Hepatic stellate cell (primary cell): ENCODE results near the gene CPA4.

ENCODE experiments used
- DNase-seq: peaks from one replicate; pipeline ENCODE4 v3.0.0; 2011; ENCODE audit warnings: low spot score

The CPA4 gene

DNA sequence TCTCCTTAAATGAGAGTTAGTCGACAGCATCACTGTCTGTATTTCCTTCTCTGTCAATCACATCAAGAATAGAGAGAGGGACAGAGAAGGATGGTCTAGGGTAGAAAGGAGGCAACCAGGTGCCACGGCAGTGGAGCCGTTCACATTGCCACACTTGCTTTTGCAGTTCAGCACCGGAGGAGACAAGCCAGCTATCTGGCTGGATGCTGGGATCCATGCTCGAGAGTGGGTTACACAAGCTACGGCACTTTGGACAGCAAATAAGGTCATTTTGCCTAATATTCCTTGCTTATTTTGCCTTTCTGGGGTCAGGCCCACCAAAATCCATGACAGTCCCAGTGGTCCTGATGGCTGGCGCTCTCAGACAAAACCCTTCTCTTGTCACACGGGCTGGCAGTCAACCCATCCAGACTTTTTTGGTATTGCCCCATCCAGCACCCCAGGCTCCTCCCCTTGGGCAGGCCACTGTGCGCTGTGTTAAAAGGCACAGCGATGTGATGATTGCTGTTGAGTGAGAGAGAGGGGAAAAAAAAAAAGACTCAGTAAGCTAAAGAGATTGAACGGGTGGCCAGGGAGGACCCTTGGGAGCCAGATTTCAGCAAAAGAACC, 17.9 kb upstream of the CPA4 start:
- DNase-seq, result no peak

DNA sequence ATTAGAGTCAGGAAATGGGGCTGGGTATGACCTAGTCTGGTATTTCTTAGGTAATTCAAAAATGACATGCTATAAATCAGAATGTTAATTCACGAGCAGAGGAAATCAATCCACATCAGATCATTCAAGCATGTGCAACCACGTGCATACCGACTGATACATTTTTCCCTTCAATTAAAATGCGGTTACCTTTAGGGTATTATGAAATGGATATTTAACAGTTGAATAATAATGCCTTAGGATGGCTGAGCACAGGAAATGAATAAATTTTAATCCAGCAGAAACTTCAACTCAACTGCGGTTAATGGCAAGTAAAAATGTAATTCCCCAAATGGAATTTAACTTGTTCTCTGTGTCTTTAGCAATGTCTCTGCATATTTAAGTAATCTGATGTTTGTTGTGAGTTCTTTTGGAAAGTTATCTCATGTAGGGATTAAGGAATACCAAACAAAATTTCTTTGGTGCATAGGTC, 17.1 kb upstream of the CPA4 start:
- DNase-seq, result no peak

DNA sequence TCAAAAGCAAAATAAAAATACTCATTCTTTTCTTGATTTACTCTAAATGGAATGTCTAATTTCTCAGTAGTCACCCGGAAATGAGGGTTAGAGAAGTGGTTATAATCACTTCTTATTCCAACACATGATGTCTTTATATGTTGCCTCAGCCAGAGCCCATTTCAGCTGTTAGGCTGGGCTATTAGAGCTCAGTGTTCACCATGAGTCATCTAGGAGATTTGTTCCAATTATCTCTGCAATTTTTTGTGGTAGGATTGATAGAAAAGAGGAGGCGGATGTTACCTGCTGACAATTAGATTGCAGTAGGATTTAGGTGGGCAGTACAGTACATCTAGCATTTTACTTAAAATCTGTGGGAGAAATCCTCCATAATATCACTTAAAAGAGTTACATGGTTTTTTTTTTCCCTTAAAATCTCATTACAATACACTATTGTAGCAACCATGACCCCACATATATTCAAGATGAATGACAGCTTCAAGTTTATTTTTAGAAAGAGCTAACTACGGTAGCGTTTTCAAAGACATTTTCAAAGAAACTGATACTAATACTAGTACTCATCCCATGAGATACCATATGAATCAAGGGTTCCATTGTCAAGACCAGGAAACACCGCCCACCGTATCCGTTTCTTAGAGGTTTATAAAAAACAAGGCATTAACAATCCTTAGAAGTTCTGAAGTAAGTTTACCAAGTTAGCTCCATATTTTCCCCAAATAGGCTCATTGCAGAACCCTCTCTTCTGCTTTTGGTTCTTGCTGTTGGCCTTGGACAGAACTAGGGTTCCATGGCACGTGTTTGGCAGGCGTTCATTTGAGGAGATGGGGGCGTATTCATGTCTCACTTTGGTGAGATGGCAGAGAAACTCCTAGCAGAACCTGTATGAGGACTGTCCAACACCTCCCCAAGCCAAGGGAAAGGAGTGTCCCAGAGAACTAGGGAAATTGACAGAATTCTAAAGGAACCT, 15.9 kb upstream of the CPA4 start:
- DNase-seq, result peak; percentile 42

DNA sequence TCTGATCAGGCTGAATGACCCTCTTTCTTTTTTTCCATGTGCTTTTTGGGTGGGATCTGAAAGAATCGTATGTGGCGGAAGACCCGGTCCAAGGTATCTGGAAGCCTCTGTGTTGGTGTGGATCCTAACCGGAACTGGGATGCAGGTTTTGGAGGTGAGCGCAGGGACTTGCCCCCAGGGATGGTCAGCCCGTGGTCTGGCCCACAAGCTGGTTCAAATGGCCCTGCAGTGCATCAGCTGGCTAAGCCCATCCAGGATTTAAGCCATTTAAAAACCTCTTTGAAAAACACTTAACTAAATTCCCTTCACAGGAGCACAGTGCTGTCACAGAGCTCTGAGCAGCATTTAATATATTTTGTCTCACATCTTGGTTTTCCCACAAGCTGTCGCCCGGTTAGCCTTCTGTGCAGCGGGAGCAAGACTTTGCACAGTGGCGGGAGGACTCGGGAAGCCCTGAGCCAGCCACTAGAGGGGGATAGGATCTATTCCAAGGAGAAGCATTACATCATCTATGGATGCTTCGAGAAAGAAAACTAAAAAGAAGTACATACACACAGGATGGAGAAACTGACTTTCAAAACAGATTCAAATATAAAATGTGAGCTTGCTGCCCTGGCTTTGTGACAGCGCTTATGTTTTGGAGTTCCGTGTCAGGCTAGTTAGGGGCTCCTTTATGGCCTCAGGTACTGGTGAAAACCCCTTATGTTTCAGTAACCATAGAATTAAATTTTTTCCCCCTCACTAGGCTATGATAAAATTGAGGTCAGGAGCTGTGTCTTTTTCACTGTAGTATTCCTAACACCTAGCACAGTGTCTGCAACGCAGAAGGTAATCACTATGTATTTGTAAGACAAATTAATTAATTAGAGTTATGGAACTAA, 15.0 kb upstream of the CPA4 start:
- peak; percentile 72 for DNase-seq

DNA sequence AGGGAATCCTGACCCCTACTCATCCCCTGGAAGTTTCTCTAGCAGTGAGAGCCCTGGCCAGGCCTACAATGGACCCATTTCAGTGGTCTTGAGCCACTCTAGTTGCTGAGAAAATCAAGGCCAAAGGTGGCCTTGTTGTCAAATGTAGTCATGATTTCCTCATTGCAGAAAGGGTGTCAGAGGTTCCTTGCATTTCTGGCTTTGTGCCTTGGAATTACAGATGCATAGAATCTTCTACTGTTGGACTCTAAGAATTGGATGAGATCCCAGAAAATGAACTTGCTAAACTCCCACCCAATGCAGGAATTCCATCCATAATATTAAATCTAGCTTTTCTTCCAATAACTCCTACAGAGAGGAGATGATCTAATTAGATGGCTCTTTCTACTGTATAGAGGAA, 14.1 kb upstream of the CPA4 start:
- DNase-seq, result peak; percentile 35

DNA sequence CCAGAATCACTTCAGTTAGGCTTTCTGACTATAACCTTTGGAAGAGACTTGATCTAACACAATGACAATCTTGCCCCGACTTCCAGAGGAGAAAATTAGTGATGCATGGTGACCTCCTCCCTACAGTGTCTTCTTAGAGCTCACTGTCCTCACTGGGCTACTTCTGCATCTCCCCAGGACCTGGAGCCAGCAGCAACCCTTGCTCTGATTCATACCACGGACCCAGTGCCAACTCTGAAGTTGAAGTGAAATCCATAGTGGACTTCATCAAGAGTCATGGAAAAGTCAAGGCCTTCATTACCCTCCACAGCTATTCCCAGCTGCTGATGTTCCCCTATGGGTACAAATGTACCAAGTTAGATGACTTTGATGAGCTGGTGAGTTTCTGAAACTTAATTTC, 13.7 kb upstream of the CPA4 start:
- DNase-seq, result no peak

DNA sequence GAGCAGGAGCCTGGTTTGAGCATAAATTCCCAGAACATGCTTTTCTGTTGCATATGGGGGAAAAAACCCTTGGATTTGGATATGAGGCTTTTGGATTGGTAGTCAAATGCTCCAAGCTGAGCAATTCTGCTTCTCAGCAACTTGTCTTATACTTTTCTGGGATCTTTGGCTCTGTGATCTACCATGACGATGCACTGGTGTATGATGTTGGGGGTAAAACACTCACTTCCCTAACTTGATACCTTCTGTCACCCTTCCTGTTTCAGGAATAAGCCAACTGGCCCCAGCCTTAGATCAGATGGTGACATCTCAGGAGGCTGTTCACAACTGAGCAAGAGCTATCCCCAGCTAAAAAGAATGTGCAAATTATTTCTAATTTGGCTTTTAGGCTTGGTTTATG, 13.1 kb upstream of the CPA4 start:
- DNase-seq, result no peak

DNA sequence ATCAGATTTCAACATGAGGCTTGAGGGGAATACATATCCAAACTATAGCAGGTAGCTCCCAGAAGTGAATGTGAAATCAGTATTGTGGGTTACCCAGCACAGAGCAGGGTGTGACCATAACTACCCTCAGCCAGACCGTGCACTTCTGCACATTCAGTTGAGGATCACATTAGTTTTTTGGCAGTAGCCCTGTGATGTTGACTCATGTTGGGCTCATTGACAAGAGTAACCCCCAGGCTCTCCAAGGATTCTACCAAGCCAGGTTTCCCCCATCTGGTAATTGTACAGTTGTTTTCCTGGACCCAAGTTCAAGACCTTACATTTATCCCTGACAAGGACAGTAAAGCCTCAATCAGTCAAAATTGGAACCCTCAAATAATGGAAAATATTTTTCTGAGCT, 11.7 kb upstream of the CPA4 start:
- no peak for DNase-seq

DNA sequence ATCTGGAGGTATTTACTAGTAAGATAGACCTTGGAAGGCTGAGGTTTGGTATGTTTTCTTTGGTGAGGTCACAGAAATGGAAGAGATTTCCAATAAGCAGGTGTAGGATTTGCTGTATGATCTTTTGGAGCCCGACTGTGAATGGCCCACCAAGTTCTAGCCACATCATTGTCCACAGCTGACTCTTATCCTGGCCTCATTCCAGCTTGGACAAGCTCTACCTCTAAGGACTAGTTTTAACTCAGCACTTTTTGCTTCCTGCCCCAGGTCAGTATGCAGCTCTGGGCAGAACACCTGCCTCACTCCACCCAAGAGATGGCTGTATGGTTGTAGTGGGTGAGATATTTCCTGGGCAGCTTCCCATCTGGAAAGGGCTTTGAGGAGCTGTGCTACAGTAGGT, 6.1 kb upstream of the CPA4 start:
- DNase-seq, result no peak

DNA sequence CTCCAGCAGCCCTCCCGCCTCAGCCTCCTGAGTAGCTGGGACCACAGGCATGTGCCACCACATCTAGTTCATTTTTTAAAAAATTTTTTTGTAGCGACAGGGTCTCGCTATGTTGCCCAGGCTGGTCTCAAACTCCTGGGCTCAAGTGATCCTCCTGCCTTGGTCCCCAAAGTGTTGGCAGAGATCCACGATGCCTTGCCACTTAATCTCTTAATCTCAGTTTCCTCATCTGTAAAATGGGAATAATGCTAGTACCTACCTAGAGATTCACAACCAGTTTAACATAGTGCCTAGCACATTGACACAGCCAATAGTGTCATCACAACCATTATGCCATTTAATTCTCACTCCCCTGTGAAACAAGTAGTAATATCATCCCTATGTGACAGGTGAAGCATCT, 4.8 kb upstream of the CPA4 start:
- no peak for DNase-seq

DNA sequence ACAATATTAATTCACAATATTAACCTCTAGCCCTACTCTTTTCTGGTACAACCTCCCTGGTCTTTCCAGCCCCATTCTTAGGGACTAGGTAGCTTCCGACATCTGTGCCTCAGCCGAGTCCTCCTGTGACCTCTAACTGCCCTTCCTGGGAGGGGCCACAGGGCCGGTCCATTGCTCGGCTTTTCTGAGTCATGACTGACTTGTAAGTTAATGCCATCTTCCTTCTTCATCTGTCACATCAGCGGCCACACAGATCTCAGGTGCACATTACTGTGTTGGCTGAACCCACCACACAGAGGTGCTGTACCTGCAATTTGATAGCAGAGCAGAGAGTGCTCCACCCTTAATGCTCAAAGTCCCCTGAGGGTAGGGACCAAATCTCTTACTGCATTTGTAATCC, 4.1 kb upstream of the CPA4 start:
- no peak for DNase-seq

DNA sequence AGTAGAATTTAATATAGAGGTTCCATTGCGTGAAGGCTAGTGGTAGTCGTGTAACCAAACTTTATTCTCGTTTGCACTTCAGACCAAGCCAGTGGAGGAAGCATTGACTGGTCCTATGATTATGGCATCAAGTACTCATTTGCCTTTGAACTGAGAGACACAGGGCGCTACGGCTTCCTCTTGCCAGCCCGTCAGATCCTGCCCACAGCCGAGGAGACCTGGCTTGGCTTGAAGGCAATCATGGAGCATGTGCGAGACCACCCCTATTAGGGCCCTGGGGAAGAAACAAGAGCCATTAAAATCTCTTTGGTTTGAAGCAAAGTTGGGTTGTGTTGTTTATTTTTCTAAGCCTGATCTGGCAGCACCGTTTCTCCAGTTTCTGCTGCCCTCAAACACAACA, 3.5 kb upstream of the CPA4 start:
- DNase-seq, result no peak

DNA sequence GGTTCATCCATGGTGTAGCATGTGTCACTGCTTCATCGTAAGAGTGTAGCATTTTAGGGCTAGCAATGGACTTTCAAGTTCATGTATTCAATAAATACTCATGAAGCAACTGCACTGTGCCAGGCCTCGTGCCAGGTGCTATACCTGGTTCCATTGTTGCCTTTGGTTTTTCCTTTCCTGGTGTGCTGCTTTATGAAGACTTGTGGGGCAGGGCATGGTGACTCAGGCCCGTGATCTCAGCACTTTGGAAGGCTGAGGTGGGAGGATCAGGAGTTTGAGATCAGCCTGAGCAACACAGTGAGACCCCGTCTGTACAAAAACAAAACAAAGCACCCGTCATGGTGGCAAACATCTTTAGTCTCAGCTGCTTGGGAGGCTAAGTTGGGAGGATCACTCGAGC, 2.2 kb upstream of the CPA4 start:
- DNase-seq, result no peak

DNA sequence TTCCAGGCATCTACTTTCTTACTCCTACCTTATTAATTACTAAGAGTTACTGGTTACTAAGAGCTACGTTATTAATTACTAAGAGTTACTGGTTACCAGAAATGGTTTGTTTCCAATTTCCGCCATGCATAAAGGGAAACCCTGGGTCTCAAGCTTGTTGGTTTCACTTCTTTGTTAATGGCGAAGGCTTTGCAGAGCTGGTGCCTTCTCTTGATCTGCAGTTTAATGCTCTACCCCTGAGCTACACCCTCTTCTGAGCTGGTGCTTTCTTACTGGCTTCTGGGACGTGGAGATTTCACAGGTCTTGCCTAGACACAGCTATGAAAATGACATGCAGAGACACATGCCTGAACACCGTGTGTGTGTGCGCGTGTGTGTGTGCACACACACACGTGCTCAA, 560 bp downstream of the CPA4 start:
- no peak for DNase-seq

DNA sequence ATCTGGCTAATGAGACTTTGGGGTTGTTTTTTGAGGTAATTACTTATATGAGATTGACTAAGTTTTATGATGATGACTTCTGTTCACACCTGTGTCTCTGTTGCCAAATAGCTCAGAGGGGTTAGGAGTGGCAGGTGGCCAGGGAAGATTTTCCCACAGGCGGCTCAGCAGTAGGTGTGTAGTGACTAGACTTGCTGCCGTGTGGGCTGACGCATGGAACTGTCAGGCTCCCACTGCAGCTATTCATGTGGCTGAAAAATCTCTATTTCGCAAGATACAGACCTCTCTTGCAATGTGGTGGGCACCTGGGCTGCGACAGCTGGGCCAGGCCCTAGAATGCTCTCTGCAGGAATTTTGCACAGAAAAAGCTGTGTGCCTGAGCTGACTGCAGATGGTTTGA, 1.4 kb downstream of the CPA4 start:
- DNase-seq, result no peak

DNA sequence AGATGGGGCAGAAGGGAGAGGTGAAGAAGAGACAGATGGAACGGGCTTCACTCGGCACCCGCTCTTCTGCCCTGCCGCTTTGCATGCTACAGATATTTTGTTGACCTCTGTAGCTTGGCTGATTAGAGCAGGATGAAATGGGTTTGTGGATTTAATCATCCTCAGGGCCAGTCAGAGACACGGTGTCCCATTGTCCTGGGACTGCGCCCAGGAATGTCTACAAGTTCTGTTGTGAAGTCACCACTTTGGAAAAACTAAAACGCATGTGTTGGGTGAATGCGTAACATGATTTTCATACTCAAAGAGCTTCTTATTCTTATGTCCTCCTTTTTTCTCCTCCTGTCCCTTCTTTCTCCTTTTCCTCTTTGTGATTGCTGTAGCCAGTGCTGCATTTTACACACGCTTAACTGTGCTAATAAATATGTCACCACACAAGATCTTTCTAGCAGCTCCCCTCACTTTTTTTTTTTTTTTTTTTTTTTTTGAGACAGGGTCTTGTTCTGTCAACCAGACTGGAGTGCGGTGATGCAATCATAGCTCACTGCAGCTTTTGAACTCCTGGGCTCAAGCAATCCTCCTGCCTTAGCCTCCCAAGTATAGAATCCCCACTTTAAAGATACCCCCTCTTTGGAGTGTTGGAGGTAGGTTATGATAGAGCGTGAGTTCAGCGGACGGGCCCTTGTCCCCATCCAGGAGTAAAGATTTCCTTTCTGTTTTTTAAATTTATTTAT, 3.4 kb downstream of the CPA4 start:
- DNase-seq, result no peak

DNA sequence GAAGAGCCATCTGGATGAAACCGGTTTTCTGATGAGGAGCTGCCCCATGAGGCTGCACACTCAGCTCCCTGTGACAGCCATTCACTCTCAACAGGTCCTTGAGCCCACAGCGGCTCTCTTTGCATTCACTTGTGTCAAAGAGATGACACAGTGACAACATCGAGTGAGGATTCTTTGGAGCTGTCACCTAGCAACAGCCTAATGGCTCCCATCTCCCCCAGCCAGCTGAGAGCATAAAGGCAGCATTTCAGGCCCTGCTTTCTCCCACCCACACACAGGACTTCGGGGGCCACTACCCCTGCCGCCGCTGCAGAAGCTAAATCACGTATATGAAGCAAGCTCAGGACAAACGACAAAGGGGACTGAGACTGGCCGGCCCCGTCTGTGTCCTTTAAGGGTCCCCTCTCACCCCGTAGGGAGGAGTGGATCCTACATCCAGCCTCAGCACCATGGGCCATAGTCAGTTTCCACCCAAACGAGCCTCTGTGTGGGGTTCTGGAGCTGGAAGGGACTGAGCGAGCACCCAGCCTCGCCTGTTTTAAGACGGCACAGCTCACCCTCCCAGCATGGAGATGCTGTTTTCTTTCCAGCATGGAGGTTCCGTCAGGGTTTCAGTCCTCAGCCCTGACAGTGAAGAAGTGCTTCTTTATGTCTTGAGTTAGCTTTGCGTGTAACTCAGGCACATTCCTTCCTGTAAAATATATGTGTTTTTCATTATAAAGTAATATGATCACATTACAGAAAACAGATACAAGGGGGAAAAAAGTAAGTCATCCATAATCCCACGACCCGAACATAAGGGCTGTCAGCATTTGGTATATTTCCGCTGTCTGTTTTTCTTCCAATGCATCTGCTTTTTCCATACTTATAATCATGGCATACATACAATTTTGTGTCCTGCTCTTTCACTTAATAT, 4.9 kb downstream of the CPA4 start:
- DNase-seq, result no peak

DNA sequence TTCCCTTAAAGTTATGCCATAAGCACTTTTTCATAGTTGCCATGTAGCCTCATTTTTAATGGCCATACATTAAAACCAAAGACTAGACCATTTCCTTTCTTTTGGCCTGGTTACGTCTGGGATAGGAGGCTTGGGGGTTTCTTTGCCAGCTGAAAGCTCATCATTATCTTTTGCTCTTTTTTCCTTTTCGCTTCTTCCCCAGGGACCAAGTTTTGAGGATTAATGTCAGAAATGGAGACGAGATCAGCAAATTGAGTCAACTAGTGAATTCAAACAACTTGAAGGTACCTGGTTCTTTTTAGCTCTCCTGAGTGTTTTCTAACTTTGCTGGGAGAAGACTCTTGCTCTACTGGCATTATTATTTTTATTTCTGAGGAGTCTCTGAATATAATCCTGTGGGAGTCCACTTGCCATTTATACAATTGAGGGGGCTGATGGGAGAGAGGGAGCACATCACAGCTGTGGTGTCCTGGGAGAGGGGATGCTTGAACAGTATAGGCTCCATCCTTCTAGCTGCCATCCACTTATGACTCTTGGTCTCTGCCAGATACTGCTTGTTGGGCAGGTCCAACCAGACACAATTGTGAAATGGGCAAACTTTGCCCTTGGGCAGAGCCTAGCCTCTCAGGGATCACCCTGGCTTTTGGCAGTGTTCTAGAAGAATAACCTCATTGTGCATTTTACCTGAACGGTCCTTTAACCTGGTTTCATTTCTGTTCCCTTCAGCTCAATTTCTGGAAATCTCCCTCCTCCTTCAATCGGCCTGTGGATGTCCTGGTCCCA, 5.8 kb downstream of the CPA4 start:
- DNase-seq, result no peak

DNA sequence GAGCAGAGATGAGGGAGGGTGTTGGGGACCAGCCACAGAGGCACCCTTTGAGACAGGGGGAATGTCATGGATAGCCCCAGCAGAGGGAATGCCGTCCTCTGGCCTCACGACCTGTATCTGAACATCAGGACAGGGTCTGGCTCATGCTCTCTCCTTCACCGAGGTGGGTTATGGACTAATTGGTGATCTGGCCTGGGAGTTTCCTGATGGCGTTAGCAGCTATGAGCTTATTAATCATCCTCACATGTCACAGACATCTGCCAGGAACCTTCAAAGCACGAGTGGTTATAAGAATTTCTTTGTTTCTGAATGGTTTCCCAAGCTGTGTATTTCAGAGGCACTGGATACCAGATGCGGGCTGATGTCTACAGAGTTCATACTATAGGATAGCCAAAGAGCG, 6.9 kb downstream of the CPA4 start:
- no peak for DNase-seq

DNA sequence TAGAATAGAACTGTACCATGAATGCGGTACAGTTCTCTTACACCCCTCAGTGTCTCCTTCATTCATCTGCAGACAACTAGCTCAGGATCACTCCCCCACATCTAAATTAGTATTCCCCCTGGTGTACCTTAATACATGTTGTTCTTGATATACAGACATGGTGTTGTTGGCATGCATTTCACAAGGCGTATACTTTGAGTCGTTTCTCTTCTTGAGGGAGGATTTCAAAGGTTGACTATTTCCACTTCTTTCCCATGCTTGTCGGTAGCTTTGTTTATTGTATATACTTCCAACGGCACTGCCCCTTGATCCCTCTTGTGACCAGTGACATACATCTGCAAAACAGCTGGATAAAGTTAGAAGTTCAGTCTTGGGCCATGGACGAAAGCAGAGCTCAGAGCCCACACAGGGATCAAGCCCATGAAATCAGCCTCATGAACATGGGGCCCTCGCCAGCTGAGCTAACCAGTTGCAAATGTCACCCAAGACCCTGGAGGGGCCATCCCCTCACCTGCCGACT, 8.6 kb downstream of the CPA4 start:
- DNase-seq, result no peak
